ENCODE results near the gene WDR4. TPM values are rescaled to one million over a fixed set of nuclear protein-coding genes. Genes with fewer than 3 reads are reported as not detected.

The WDR4 gene
- total and polyA plus RNA-seq, 2 experiments from 2014 or later: 8.8 to 9.3 TPM

- Histone ChIP-seq H3K36me3 (peaks cover 14% of the 10 kb centered on the region), H3K27ac (no peak overlapping the region), H3K4me3 (no peak overlapping the region), H3K4me1 (ENCODE audit: low read depth) (no peaks in the 10 kb centered on the region), H3K9me3 (ENCODE audit: low read depth) (no peaks in the 10 kb centered on the region), H3K27me3 (no peaks in the 10 kb centered on the region)
- TF ChIP-seq CTCF (IDR thresholded peaks at IDR 0.05; ENCODE audit: low read depth, low read length): no peak
- no peak for DNase-seq (ENCODE audit: low read depth in 1 of 2, low spot score in 1 of 2)
Measured at GRCh38 chr21:42868196-42868595, 11.1 kb downstream of the WDR4 start.

- no peak for TF ChIP-seq CTCF (IDR thresholded peaks at IDR 0.05; ENCODE audit: low read depth, low read length)
- no peak overlapping the region for H3K27ac ChIP-seq
- H3K9me3 ChIP-seq (ENCODE audit: low read depth): no peaks in the 10 kb centered on the region
- DNase-seq (ENCODE audit: low read depth in 1 of 2, low spot score in 1 of 2): no peak
- H3K36me3 ChIP-seq: peaks cover 11% of the 10 kb centered on the region
- no peaks in the 10 kb centered on the region for H3K27me3 ChIP-seq
- no peak overlapping the region for H3K4me3 ChIP-seq
- no peaks in the 10 kb centered on the region for H3K4me1 ChIP-seq (ENCODE audit: low read depth)
Measured at GRCh38 chr21:42865776-42866160, 13.6 kb downstream of the WDR4 start.

GRCh38 chr21:42864815-42865775 is 14.2 kb downstream of the WDR4 start:
- H3K4me3 ChIP-seq: no peak overlapping the region

GRCh38 chr21:42864286-42864685 is 15.1 kb downstream of the WDR4 start:
- DNase-seq (ENCODE audit: low read depth in 1 of 2, low spot score in 1 of 2): no peak
- Histone ChIP-seq H3K4me3 (no peak overlapping the region), H3K4me1 (ENCODE audit: low read depth) (no peaks in the 10 kb centered on the region), H3K27ac (no peak overlapping the region), H3K9me3 (ENCODE audit: low read depth) (no peaks in the 10 kb centered on the region), H3K27me3 (no peaks in the 10 kb centered on the region), H3K36me3 (peaks cover 11% of the 10 kb centered on the region)
- TF ChIP-seq CTCF (IDR thresholded peaks at IDR 0.05; ENCODE audit: low read depth, low read length): no peak

More at GRCh38 chr21:42864815-42865775, 14.2 kb downstream of the WDR4 start:
- no peaks in the 10 kb centered on the region for H3K27me3 ChIP-seq
- no peaks in the 10 kb centered on the region for H3K9me3 ChIP-seq (ENCODE audit: low read depth)
- no peaks in the 10 kb centered on the region for H3K4me1 ChIP-seq (ENCODE audit: low read depth)
- H3K27ac ChIP-seq: no peak overlapping the region
- TF ChIP-seq CTCF (IDR thresholded peaks at IDR 0.05; ENCODE audit: low read depth, low read length): no peak
- H3K36me3 ChIP-seq: peaks cover 11% of the 10 kb centered on the region
- DNase-seq (ENCODE audit: low read depth in 1 of 2, low spot score in 1 of 2): peak in 1 of 2 donors; percentile 42

GRCh38 chr21:42863504-42863870 is 15.9 kb downstream of the WDR4 start:
- no peak for TF ChIP-seq CTCF (IDR thresholded peaks at IDR 0.05; ENCODE audit: low read depth, low read length)
- H3K36me3 ChIP-seq: peaks cover 8% of the 10 kb centered on the region

More at GRCh38 chr21:42863504-42863870, 15.9 kb downstream of the WDR4 start:
- Histone ChIP-seq H3K4me3 (no peak overlapping the region), H3K27ac (no peak overlapping the region), H3K9me3 (ENCODE audit: low read depth) (no peaks in the 10 kb centered on the region), H3K27me3 (no peaks in the 10 kb centered on the region), H3K4me1 (ENCODE audit: low read depth) (no peaks in the 10 kb centered on the region)
- no peak for DNase-seq (ENCODE audit: low read depth in 1 of 2, low spot score in 1 of 2)

Measured in cardiac muscle cell (in vitro differentiated cells and primary cell).